ENCODE measurements around the gene PDE4D. TPM values are rescaled to one million over a fixed set of nuclear protein-coding genes. Genes with fewer than 3 reads are reported as not detected.

The PDE4D gene
- polyA plus RNA-seq, 1 donor (not counting 4 experiments of a cell fraction or from before 2014, with no cell fraction given) = 3.6 TPM

DNA sequence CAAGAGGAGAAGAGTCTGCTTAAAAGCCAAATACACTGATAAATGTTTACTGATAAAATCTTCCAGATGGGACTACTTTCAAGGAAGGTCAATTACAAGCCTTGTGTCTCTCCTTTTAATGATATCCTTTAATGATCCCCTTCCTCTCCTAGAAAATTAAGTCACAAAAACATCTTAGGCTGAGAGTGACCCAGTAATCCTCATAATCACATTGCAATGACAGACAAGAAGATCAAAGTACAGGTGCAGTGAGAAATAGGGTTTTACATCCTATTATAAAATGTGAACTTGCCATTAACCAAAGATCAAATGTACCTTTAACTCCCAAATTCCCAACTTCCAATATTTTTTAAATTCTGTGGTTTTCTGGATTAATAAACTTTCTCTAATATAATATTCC, 795.8 kb downstream of the PDE4D start:
- dilution Hi-C loops (cut with MboI; ENCODE audit: extremely low pct_ligation_motif_present, low sequenced_read_pairs) = no loop called here
- Histone ChIP-seq H3K9ac (ENCODE audit: control insufficient read depth, extremely low read depth, insufficient read depth, low read length) (no peak overlapping the region), H3K79me2 (ENCODE audit: control insufficient read depth, insufficient read depth, low read length) (no peaks in the 10 kb centered on the region), H3K36me3 (ENCODE audit: control insufficient read depth in 2 of 2, extremely low read depth in 1 of 2, insufficient read depth in 2 of 2, low read length in 2 of 2) (no peaks in the 10 kb centered on the region), H3K4me1 (ENCODE audit: control insufficient read depth, extremely low read depth, insufficient read depth, low read length) (peaks cover 17% of the 10 kb centered on the region), H3K27ac (ENCODE audit: control insufficient read depth, insufficient read depth, low read length) (no peak overlapping the region), H3K9me1 (ENCODE audit: control insufficient read depth, extremely low read depth, insufficient read depth, low read length) (no peaks in the 10 kb centered on the region), H3K27me3 (ENCODE audit: control insufficient read depth, extremely low read depth, insufficient read depth, low read length) (no peaks in the 10 kb centered on the region), H4K20me1 (ENCODE audit: control insufficient read depth, extremely low read depth, insufficient read depth, low read length) (no peaks in the 10 kb centered on the region), H3K9me3 (ENCODE audit: control insufficient read depth, low read depth, low read length) (no peaks in the 10 kb centered on the region), H2AFZ (ENCODE audit: control insufficient read depth, low read length) (no peak overlapping the region), H3K4me3 (ENCODE audit: control insufficient read depth in 2 of 3, extremely low read depth in 1 of 3, insufficient read depth in 2 of 3, low read depth in 1 of 3, low read length in 3 of 3) (no peak overlapping the region), H3K4me2 (ENCODE audit: control insufficient read depth, extremely low read depth, insufficient read depth, low read depth, low read length) (no peak overlapping the region)
- FAIRE-seq (no peak), DNase-seq (ENCODE audit: low read depth, low spot score) (no peak)
- TF ChIP-seq, protein P1, sequence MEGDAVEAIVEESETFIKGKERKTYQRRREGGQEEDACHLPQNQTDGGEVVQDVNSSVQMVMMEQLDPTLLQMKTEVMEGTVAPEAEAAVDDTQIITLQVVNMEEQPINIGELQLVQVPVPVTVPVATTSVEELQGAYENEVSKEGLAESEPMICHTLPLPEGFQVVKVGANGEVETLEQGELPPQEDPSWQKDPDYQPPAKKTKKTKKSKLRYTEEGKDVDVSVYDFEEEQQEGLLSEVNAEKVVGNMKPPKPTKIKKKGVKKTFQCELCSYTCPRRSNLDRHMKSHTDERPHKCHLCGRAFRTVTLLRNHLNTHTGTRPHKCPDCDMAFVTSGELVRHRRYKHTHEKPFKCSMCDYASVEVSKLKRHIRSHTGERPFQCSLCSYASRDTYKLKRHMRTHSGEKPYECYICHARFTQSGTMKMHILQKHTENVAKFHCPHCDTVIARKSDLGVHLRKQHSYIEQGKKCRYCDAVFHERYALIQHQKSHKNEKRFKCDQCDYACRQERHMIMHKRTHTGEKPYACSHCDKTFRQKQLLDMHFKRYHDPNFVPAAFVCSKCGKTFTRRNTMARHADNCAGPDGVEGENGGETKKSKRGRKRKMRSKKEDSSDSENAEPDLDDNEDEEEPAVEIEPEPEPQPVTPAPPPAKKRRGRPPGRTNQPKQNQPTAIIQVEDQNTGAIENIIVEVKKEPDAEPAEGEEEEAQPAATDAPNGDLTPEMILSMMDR (optimal IDR thresholded peaks at IDR 0.05 in 1 of 3, IDR thresholded peaks at IDR 0.05 in 1 of 3, conservative IDR thresholded peaks at IDR 0.05 in 1 of 3; ENCODE audit: extremely low read depth in 1 of 3, insufficient read depth in 2 of 3, low read length in 3 of 3) = no peak
- no peak for TF ChIP-seq EZH2 (IDR thresholded peaks at IDR 0.05; ENCODE audit: low read length)

DNA sequence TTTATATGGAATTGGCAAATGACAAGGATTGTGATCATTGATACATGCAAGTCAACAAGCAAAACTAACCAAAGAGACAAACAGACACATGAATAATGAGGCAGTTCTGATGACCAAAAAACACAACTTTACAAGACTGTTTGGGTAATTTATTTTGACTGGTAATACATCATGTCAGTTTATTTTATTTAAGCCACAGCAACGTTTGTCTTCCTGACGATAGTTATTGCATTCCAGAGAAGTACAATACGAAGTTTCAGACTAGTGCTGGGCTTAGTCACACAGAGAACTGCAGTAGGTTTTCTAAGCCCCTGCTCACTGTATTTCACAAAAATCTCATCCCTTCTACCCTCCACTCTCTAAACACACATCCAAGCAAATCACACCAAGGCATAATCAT, 796.4 kb downstream of the PDE4D start:
- Histone ChIP-seq H3K9ac (ENCODE audit: control insufficient read depth, extremely low read depth, insufficient read depth, low read length) (no peak overlapping the region), H3K9me1 (ENCODE audit: control insufficient read depth, extremely low read depth, insufficient read depth, low read length) (no peaks in the 10 kb centered on the region), H3K27me3 (ENCODE audit: control insufficient read depth, extremely low read depth, insufficient read depth, low read length) (no peaks in the 10 kb centered on the region), H3K79me2 (ENCODE audit: control insufficient read depth, insufficient read depth, low read length) (no peaks in the 10 kb centered on the region), H3K27ac (ENCODE audit: control insufficient read depth, insufficient read depth, low read length) (no peak overlapping the region), H3K4me1 (ENCODE audit: control insufficient read depth, extremely low read depth, insufficient read depth, low read length) (peaks cover 17% of the 10 kb centered on the region), H4K20me1 (ENCODE audit: control insufficient read depth, extremely low read depth, insufficient read depth, low read length) (no peaks in the 10 kb centered on the region), H3K4me3 (ENCODE audit: control insufficient read depth in 2 of 3, extremely low read depth in 1 of 3, insufficient read depth in 2 of 3, low read depth in 1 of 3, low read length in 3 of 3) (no peak overlapping the region), H2AFZ (ENCODE audit: control insufficient read depth, low read length) (no peak overlapping the region), H3K9me3 (ENCODE audit: control insufficient read depth, low read depth, low read length) (no peaks in the 10 kb centered on the region), H3K4me2 (ENCODE audit: control insufficient read depth, extremely low read depth, insufficient read depth, low read depth, low read length) (no peak overlapping the region), H3K36me3 (ENCODE audit: control insufficient read depth in 2 of 2, extremely low read depth in 1 of 2, insufficient read depth in 2 of 2, low read length in 2 of 2) (no peaks in the 10 kb centered on the region)
- no peak for DNase-seq (ENCODE audit: low read depth, low spot score)
- TF ChIP-seq EZH2 (IDR thresholded peaks at IDR 0.05; ENCODE audit: low read length) = no peak
- TF ChIP-seq, protein P1 (optimal IDR thresholded peaks at IDR 0.05 in 1 of 3, IDR thresholded peaks at IDR 0.05 in 1 of 3, conservative IDR thresholded peaks at IDR 0.05 in 1 of 3; ENCODE audit: extremely low read depth in 1 of 3, insufficient read depth in 2 of 3, low read length in 3 of 3) = no peak
- FAIRE-seq = no peak
- dilution Hi-C loops (cut with MboI; ENCODE audit: extremely low pct_ligation_motif_present, low sequenced_read_pairs) = no loop called here
